Suprapubic skin (tissue), 4 donors: Measurements from ENCODE around the gene LMF1. TPM values are rescaled to one million over a fixed set of nuclear protein-coding genes. Genes with fewer than 3 reads are reported as not detected.

ENCODE experiments used
- DNase-seq, 2 donors: peaks; one replicate each; pipeline ENCODE4 v3.0.0-alpha.2; 2019; ENCODE audit warnings: low spot score in 2 of 2
- H3K27ac ChIP-seq: fragments of 200-600 bp; sonication (generic); one replicate; pipeline ENCODE4 v1.5.1; 2019
- H3K27me3 ChIP-seq: fragments of 200-600 bp; sonication (generic); one replicate; pipeline ENCODE4 v1.5.1; 2019
- H3K36me3 ChIP-seq: fragments of 200-600 bp; sonication (generic); one replicate; pipeline ENCODE4 v1.5.1; 2019
- H3K4me1 ChIP-seq: fragments of 200-600 bp; sonication (generic); one replicate; pipeline ENCODE4 v1.5.1; 2019
- H3K4me3 ChIP-seq: fragments of 200-600 bp; sonication (generic); one replicate; pipeline ENCODE4 v1.5.1; 2019; ENCODE audit warnings: mild to moderate bottlenecking
- H3K9me3 ChIP-seq: fragments of 200-600 bp; sonication (generic); one replicate; pipeline ENCODE4 v1.5.1; 2019
- CTCF ChIP-seq, 2 donors: fragments of 200-600 bp in 1 of 2; fragments of 450-650 bp in 1 of 2; sonication (generic) in 1 of 2; IDR thresholded peaks; one replicate each; pipeline ENCODE4 v1.5.1; 2016 to 2019; ENCODE audit warnings: antibody characterized with exemption in 2 of 2, mild to moderate bottlenecking in 1 of 2, moderate library complexity in 1 of 2
- EP300 ChIP-seq: sonication (generic); formaldehyde crosslinking; IDR thresholded peaks from one replicate; pipeline ENCODE4 v1.6.1; 2017; ENCODE audit warnings: antibody characterized with exemption
- POLR2A ChIP-seq, 2 donors: fragments of 450-650 bp; IDR thresholded peaks; one replicate each; pipeline ENCODE4 v1.6.1; 2017; ENCODE audit warnings: antibody characterized with exemption in 2 of 2, mild to moderate bottlenecking in 2 of 2, moderate library complexity in 2 of 2
- POLR2AphosphoS5 ChIP-seq, 3 donors: sonication (generic); formaldehyde crosslinking; IDR thresholded peaks; one replicate each; pipeline ENCODE4 v1.6.1; 2017; ENCODE audit warnings: antibody characterized with exemption in 3 of 3
- WGBS: methylation state at CpG from one replicate; pipeline ENCODE4 v1.1.5; 2018; 5-methylcytosine and 5-hydroxymethylcytosine counted together
- total RNA-seq, 4 donors: library from RNA; depleted of rRNA; stranded (reverse); fragments of >200 nt; gene quantifications; one replicate each; pipeline ENCODE4 v1.1.0, GENCODE V29; 2016

The LMF1 gene
- total RNA-seq, 4 donors from 2014 or later: 32.1 to 117 (median 38.0) TPM

GRCh38 chr16:830871-831570, 139.8 kb downstream of the LMF1 start:
- WGBS: 69% methylated on average over 17 of the region's 24 CpGs
- H3K27ac ChIP-seq: no peak overlapping the region
- H3K36me3 ChIP-seq: no peaks in the 10 kb centered on the region

GRCh38 chr16:830107-830870, 140.5 kb downstream of the LMF1 start:
- no peak for TF ChIP-seq CTCF (IDR thresholded peaks at IDR 0.05)
- no peak for TF ChIP-seq POLR2AphosphoS5 (IDR thresholded peaks at IDR 0.05)
- no peak for TF ChIP-seq POLR2A (IDR thresholded peaks at IDR 0.05)
- TF ChIP-seq EP300: no peak
- DNase-seq: no peak
- Histone ChIP-seq H3K36me3 (no peaks in the 10 kb centered on the region), H3K4me3 (no peak overlapping the region), H3K9me3 (no peaks in the 10 kb centered on the region), H3K27ac (no peak overlapping the region), H3K27me3 (peaks cover 46% of the 10 kb centered on the region), H3K4me1 (peaks cover 6% of the 10 kb centered on the region)
- WGBS: 86% methylated on average over 42 of the region's 43 CpGs

More at GRCh38 chr16:830871-831570, 139.8 kb downstream of the LMF1 start:
- Histone ChIP-seq H3K4me1 (no peaks in the 10 kb centered on the region), H3K4me3 (no peak overlapping the region), H3K27me3 (peaks cover 40% of the 10 kb centered on the region), H3K9me3 (peaks cover 6% of the 10 kb centered on the region)
- DNase-seq: no peak
- TF ChIP-seq POLR2AphosphoS5 (IDR thresholded peaks at IDR 0.05) (no peak), POLR2A (IDR thresholded peaks at IDR 0.05) (no peak), EP300 (no peak), CTCF (IDR thresholded peaks at IDR 0.05) (no peak)

- H3K4me1 ChIP-seq: peaks cover 10% of the 10 kb centered on the region
- no peak overlapping the region for H3K27ac ChIP-seq
- H3K4me3 ChIP-seq: no peak overlapping the region
- no peaks in the 10 kb centered on the region for H3K36me3 ChIP-seq
- no peak for TF ChIP-seq POLR2AphosphoS5 (IDR thresholded peaks at IDR 0.05)
- TF ChIP-seq POLR2A (IDR thresholded peaks at IDR 0.05): no peak
- no peaks in the 10 kb centered on the region for H3K9me3 ChIP-seq
- WGBS: 81% methylated on average over 14 of the region's 17 CpGs
- no peak for DNase-seq
- peaks cover 54% of the 10 kb centered on the region for H3K27me3 ChIP-seq
Measured at GRCh38 chr16:828891-829290, 141.9 kb downstream of the LMF1 start.

- WGBS: 93% methylated on average over 20 of the region's 24 CpGs
- Histone ChIP-seq H3K27me3 (peaks cover 52% of the 10 kb centered on the region), H3K4me3 (no peak overlapping the region), H3K27ac (no peak overlapping the region), H3K4me1 (peaks cover 10% of the 10 kb centered on the region), H3K36me3 (no peaks in the 10 kb centered on the region), H3K9me3 (no peaks in the 10 kb centered on the region)
- TF ChIP-seq EP300 (no peak), CTCF (IDR thresholded peaks at IDR 0.05) (no peak), POLR2AphosphoS5 (IDR thresholded peaks at IDR 0.05) (no peak), POLR2A (IDR thresholded peaks at IDR 0.05) (no peak)
- DNase-seq: no peak
Measured at GRCh38 chr16:827513-827912, 143.3 kb downstream of the LMF1 start.

GRCh38 chr16:825341-826061, 145.3 kb downstream of the LMF1 start:
- Histone ChIP-seq H3K9me3 (no peaks in the 10 kb centered on the region), H3K27me3 (peaks cover 50% of the 10 kb centered on the region), H3K4me3 (peak overlapping the region; percentile 20), H3K4me1 (peaks cover 10% of the 10 kb centered on the region), H3K36me3 (no peaks in the 10 kb centered on the region), H3K27ac (no peak overlapping the region)
- DNase-seq: no peak
- TF ChIP-seq POLR2A (IDR thresholded peaks at IDR 0.05): no peak
- no peak for TF ChIP-seq EP300
- TF ChIP-seq POLR2AphosphoS5 (IDR thresholded peaks at IDR 0.05): no peak
- WGBS: 17% methylated on average over 34 of the region's 36 CpGs
